ENCODE measurements around the gene RETREG2.
A peak's percentile ranks its signal among the peaks of the same experiment; 100 is the strongest.

Gene RETREG2, protein sequence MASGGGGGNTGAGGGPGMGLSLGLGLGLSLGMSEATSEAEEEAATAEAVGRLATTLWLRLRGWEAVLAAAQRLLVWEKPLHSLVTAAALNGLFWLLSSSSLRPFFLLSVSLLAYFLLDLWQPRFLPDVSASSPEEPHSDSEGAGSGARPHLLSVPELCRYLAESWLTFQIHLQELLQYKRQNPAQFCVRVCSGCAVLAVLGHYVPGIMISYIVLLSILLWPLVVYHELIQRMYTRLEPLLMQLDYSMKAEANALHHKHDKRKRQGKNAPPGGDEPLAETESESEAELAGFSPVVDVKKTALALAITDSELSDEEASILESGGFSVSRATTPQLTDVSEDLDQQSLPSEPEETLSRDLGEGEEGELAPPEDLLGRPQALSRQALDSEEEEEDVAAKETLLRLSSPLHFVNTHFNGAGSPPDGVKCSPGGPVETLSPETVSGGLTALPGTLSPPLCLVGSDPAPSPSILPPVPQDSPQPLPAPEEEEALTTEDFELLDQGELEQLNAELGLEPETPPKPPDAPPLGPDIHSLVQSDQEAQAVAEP

DNA sequence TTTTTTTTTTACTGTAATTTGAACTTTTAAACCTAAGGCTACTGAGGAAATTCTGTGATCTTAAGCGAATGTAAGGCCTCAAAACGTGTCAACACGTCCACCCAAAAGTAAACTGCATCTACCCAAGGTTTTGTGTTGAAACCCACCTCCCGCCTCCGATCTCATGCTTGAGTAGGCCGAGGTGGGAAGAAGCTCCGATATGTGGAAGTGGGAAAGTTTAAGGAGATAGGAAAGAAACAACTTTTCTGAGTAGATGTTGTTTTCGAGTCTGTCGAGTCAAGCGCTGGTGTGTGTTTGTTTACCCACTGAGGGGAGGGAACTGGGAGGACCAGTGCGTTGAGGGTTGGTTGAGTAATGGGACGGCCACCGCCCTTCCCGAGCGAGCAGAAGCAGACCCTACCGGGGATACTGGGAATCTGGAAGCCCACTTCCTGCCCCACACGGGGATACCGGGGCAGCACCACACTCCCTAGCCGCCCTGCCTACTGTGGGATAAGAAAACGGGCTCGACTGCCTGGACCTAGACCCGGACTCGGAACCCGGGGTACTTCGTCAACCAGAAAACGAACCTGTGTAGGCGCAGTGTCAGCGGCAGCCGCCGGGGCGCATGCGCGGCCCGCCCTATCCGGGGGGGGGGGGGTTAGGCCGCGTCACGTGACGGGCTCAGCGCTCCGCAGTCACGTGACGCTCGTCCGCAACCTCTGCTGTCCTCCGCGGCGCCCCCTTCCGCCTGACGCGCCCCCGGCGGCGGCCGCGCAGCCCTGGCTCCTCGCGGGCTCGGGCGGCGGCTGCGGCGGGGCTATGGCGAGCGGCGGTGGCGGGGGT, at the start of gene RETREG2:
RETREG2 (plus strand) TSS at position 724 of the 825 bp plus-strand sequence; CDS start at position 802, 78 bp downstream.
- peak within 1 kb of the TSS; percentile 97 for H3K4me3 ChIP-seq (ENCODE audit: low read length)
- no peaks in the 10 kb centered on the region for H3K27me3 ChIP-seq (ENCODE audit: control insufficient read depth, insufficient read depth, low read length)
- H3K36me3 ChIP-seq (ENCODE audit: control insufficient read depth, insufficient read depth, low read length) = peaks cover 37% of the 10 kb centered on the region
- H3K27ac ChIP-seq (ENCODE audit: low read depth, low read length) = peak within 1 kb of the TSS; percentile 98
- H3K4me1 ChIP-seq (ENCODE audit: control insufficient read depth, insufficient read depth, low read length) = peaks cover 14% of the 10 kb centered on the region
- H3K9ac ChIP-seq (ENCODE audit: low read length) = peak within 1 kb of the TSS; percentile 91

DNA sequence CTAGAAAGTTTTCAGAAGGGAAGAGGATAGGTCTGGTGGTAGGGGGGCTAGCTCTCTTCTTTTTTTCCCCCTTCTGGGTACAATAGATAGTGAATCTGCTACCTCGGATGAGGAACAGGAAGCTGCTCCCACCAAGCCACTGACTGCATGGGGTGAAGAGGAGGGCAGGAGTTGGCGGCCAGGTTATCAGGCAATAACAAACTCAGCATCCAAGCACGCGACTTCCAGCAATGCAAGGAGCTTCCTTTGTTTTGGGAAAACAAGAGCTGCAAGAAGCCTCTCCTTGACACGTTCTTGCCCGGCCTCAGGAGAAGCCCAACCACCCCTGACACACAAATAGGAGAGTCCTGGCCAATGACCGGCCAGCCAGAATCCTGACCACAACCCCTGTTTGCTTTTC, 49.7 kb upstream of the RETREG2 start:
- Histone ChIP-seq H3K4me1 (ENCODE audit: control insufficient read depth, insufficient read depth, low read length) (no peaks in the 10 kb centered on the region), H3K4me3 (ENCODE audit: low read length) (no peak overlapping the region), H3K27ac (ENCODE audit: low read depth, low read length) (no peak overlapping the region), H3K9ac (ENCODE audit: low read length) (no peak overlapping the region), H3K36me3 (ENCODE audit: control insufficient read depth, insufficient read depth, low read length) (peaks cover 2% of the 10 kb centered on the region), H3K27me3 (ENCODE audit: control insufficient read depth, insufficient read depth, low read length) (no peaks in the 10 kb centered on the region)

DNA sequence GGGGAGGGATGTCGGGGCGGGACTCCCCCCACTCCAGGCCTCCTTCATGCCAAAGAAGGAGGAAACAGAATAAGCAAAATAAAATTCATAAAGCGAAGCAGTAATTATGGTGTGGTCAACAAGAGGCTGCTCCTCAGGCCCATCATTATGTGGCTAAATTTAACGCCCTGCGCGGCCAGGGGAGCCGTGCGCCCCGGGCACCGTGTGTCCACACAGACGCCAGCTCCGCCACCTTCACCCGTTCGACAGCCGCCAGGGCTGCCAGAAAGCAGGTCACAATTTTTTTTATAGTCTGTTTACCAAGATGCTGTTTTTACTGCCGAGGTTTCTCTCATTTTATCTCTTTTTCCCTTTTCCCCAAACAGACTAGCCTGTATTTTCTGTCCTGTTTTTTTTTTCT, 48.5 kb upstream of the RETREG2 start:
- no peaks in the 10 kb centered on the region for H3K4me1 ChIP-seq (ENCODE audit: control insufficient read depth, insufficient read depth, low read length)
- H3K4me3 ChIP-seq (ENCODE audit: low read length) = no peak overlapping the region
- no peak overlapping the region for H3K9ac ChIP-seq (ENCODE audit: low read length)
- no peaks in the 10 kb centered on the region for H3K27me3 ChIP-seq (ENCODE audit: control insufficient read depth, insufficient read depth, low read length)
- H3K27ac ChIP-seq (ENCODE audit: low read depth, low read length) = no peak overlapping the region
- H3K36me3 ChIP-seq (ENCODE audit: control insufficient read depth, insufficient read depth, low read length) = peaks cover 2% of the 10 kb centered on the region

DNA sequence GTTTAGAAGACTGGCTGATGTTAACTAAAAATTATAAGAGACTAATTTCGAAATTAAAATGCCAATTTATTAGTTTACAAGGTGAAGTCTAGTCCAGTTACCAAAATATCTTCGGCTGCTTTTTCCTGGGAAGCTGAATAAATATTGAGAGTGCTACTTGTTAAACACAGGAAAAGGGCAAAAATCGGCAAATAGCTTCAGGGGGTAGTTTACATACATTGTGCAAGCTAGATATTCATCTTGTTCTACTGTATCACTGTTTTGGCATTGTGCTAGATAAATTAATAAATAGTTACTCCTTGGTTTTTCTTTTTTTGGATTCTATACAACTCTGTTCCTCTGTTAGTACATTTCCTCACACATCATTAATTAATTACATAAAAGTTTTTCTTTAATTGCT, 46.7 kb upstream of the RETREG2 start:
- no peaks in the 10 kb centered on the region for H3K27me3 ChIP-seq (ENCODE audit: control insufficient read depth, insufficient read depth, low read length)
- H3K36me3 ChIP-seq (ENCODE audit: control insufficient read depth, insufficient read depth, low read length) = peaks cover 2% of the 10 kb centered on the region
- no peaks in the 10 kb centered on the region for H3K4me1 ChIP-seq (ENCODE audit: control insufficient read depth, insufficient read depth, low read length)
- H3K27ac ChIP-seq (ENCODE audit: low read depth, low read length) = no peak overlapping the region
- no peak overlapping the region for H3K4me3 ChIP-seq (ENCODE audit: low read length)
- H3K9ac ChIP-seq (ENCODE audit: low read length) = no peak overlapping the region

DNA sequence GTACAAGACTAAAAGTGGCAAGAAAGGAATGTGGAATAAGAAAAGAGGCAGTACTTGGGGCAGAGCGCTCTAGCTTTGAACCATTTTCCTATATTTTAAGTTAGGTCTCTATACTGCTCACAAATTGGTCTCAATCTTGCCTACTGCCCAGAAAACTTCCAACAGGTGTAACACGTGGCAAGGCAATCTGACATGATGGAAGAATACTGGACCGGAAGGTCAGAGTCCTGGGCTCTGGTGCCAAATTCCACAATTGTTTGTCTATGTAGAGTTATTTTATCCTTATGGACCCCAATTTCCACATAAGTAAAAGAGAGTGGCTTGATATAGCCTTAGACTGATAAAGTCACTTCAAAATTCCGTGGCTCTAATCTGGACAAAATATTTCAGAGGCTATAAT, 46.3 kb upstream of the RETREG2 start:
- no peak overlapping the region for H3K9ac ChIP-seq (ENCODE audit: low read length)
- H3K36me3 ChIP-seq (ENCODE audit: control insufficient read depth, insufficient read depth, low read length) = peaks cover 2% of the 10 kb centered on the region
- H3K27me3 ChIP-seq (ENCODE audit: control insufficient read depth, insufficient read depth, low read length) = no peaks in the 10 kb centered on the region
- H3K27ac ChIP-seq (ENCODE audit: low read depth, low read length) = no peak overlapping the region
- H3K4me3 ChIP-seq (ENCODE audit: low read length) = no peak overlapping the region
- H3K4me1 ChIP-seq (ENCODE audit: control insufficient read depth, insufficient read depth, low read length) = no peaks in the 10 kb centered on the region

DNA sequence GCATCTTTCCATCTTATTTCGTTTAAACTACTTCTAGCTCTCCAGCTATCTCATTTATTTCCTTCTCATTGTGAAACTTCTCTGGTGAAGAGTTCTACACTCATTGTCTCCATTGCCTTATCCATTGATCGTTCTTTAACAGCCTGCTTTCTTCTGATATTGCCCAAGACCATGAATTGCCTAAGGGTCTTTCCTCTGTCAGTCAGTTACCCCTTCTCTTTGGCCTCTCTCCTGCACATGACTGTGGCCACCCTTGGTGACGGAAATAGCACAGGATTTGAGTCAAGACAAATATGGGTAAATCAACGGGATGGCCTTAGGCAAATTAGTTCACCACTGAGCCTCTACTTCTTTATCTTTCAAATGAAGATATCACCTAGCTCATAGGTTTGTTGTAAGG, 44.1 kb upstream of the RETREG2 start:
- Histone ChIP-seq H3K9ac (ENCODE audit: low read length) (no peak overlapping the region), H3K4me1 (ENCODE audit: control insufficient read depth, insufficient read depth, low read length) (no peaks in the 10 kb centered on the region), H3K36me3 (ENCODE audit: control insufficient read depth, insufficient read depth, low read length) (peaks cover 2% of the 10 kb centered on the region), H3K4me3 (ENCODE audit: low read length) (no peak overlapping the region), H3K27ac (ENCODE audit: low read depth, low read length) (no peak overlapping the region), H3K27me3 (ENCODE audit: control insufficient read depth, insufficient read depth, low read length) (no peaks in the 10 kb centered on the region)

DNA sequence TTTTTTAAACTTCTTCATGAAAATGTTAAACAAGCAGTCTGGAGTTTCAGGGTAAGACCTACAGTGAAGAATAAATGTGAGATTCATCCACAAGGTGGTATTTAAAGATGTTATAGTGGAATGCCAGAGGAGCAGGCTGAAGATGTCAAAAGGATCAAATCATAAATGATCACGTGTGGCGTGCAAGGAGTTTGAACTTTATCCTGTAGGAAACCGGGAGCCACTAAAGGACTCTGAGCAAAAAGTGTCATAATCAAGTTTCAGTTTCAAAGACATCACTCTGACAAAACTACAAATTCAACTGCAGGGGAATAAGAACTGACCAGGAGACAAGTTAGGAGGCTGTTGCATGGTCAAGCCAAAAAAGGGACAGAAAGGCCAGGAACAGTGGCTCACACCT, 37.4 kb upstream of the RETREG2 start:
- H3K27me3 ChIP-seq (ENCODE audit: control insufficient read depth, insufficient read depth, low read length) = no peaks in the 10 kb centered on the region
- no peak overlapping the region for H3K4me3 ChIP-seq (ENCODE audit: low read length)
- no peak overlapping the region for H3K27ac ChIP-seq (ENCODE audit: low read depth, low read length)
- peaks cover 9% of the 10 kb centered on the region for H3K36me3 ChIP-seq (ENCODE audit: control insufficient read depth, insufficient read depth, low read length)
- H3K9ac ChIP-seq (ENCODE audit: low read length) = no peak overlapping the region
- no peaks in the 10 kb centered on the region for H3K4me1 ChIP-seq (ENCODE audit: control insufficient read depth, insufficient read depth, low read length)

DNA sequence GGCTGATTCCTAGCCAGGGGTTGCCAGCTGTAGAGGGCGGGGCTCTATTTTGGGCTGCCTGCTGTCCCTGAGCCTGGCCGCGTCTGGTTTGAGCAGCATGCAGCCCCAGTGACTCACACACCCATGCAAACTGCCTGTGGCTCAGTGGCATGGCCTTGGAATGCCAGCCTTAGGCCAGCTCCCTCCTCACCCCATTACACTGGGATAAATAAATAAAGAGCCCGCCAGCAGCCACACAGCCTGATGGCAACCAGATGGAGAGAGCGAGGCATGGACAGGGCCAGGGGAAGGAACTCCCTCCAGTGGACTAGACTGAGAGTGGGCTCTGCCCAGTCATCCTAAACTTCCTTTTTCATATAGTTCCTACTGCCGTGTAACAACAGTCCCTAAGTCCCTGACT, 35.7 kb upstream of the RETREG2 start:
- Histone ChIP-seq H3K4me1 (ENCODE audit: control insufficient read depth, insufficient read depth, low read length) (no peaks in the 10 kb centered on the region), H3K4me3 (ENCODE audit: low read length) (no peak overlapping the region), H3K36me3 (ENCODE audit: control insufficient read depth, insufficient read depth, low read length) (peaks cover 15% of the 10 kb centered on the region), H3K27ac (ENCODE audit: low read depth, low read length) (no peak overlapping the region), H3K9ac (ENCODE audit: low read length) (no peak overlapping the region), H3K27me3 (ENCODE audit: control insufficient read depth, insufficient read depth, low read length) (no peaks in the 10 kb centered on the region)

DNA sequence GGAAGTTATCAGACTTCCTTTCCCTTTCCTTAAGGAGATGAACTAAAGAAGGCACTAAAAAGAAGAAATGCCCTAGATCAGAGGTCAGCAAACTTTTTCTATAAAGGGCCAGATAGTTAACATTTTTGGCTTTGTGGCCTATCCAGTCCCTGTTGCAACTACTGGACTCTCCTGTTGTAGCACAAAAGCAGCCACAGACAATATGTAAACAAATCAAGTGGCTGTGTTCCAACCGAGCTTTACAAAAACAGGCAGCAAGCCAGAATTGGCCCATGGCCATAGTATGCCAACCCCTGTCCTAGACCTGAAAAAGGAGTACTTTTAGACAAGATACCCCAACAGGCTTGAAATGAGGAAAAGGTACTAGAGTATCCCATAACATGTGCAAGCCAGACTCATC, 28.4 kb upstream of the RETREG2 start:
- H3K9ac ChIP-seq (ENCODE audit: low read length) = no peak overlapping the region
- H3K36me3 ChIP-seq (ENCODE audit: control insufficient read depth, insufficient read depth, low read length) = peaks cover 6% of the 10 kb centered on the region
- no peak overlapping the region for H3K4me3 ChIP-seq (ENCODE audit: low read length)
- H3K4me1 ChIP-seq (ENCODE audit: control insufficient read depth, insufficient read depth, low read length) = no peaks in the 10 kb centered on the region
- no peaks in the 10 kb centered on the region for H3K27me3 ChIP-seq (ENCODE audit: control insufficient read depth, insufficient read depth, low read length)
- H3K27ac ChIP-seq (ENCODE audit: low read depth, low read length) = no peak overlapping the region

DNA sequence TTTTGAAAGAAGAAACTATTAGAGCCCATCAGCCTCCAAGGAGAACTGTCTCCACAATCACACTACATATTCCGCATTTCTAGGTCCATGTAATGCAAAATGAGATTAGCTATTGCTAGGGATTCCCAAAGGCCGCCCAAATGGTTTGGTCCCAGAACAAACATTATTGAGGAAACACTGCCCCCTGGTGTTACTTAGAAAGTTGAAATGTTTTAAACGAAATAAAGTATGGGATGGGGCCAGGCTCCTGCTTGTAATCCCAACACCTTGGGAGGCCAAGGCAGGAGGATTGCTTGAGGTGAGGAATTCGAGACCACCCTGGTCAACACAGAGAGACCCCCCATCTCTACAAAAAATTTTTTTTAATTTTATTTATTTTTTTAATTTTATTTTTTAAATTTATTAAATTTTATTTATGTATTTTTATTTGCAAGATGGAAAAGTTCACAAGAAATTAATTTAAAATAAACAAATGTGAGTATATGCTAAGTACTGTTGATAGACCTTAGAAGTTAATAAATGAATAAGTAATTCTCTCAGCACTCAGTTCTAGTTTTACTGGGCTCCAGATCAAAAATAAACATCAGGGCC, 22.9 kb upstream of the RETREG2 start:
- Histone ChIP-seq H3K36me3 (ENCODE audit: control insufficient read depth, insufficient read depth, low read length) (no peaks in the 10 kb centered on the region), H3K9ac (ENCODE audit: low read length) (no peak overlapping the region), H3K27me3 (ENCODE audit: control insufficient read depth, insufficient read depth, low read length) (no peaks in the 10 kb centered on the region), H3K27ac (ENCODE audit: low read depth, low read length) (no peak overlapping the region), H3K4me1 (ENCODE audit: control insufficient read depth, insufficient read depth, low read length) (no peaks in the 10 kb centered on the region), H3K4me3 (ENCODE audit: low read length) (no peak overlapping the region)

DNA sequence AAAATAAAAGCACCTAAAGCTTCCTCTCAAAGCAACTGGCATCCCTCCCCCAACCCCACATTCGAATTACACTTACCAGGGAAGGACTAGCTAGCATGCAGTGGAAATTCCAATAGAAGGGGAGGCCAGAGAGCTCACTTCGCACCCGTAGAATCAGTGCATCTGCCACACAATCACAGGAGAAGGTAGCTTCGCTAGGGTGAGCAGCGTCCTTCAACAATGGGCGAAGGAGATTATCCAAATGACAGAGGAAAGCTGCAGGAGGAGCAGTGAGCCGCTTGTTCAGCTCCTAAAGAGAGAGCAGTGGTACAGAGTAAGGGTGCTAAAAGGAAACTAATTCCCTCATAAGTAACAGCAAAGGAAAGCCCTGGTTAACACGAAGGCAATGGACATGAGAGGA, 20.7 kb upstream of the RETREG2 start:
- Histone ChIP-seq H3K4me3 (ENCODE audit: low read length) (no peak overlapping the region), H3K36me3 (ENCODE audit: control insufficient read depth, insufficient read depth, low read length) (no peaks in the 10 kb centered on the region), H3K27ac (ENCODE audit: low read depth, low read length) (no peak overlapping the region)

DNA sequence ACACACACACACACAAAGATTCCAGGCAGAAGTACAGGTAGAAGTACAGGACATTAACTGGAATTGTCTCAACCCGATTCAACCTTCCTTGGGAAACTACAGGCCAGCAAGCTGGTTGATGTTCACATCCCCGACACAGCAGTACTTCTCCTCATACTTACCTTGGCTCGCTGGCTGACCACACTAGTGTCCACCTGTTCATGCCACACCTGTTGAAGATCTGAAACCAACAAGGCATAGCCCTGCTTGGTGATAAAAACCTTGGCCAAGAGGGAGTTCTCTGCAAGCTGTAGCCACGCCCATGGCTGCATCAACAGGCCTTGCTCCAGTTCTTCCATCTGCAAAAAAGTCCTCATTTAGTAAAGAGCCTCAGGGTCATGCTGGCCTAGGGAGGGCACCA, 20.1 kb upstream of the RETREG2 start:
- H3K27me3 ChIP-seq (ENCODE audit: control insufficient read depth, insufficient read depth, low read length) = no peaks in the 10 kb centered on the region
- H3K9ac ChIP-seq (ENCODE audit: low read length) = no peak overlapping the region
- no peaks in the 10 kb centered on the region for H3K36me3 ChIP-seq (ENCODE audit: control insufficient read depth, insufficient read depth, low read length)
- H3K4me3 ChIP-seq (ENCODE audit: low read length) = no peak overlapping the region
- H3K4me1 ChIP-seq (ENCODE audit: control insufficient read depth, insufficient read depth, low read length) = no peaks in the 10 kb centered on the region
- no peak overlapping the region for H3K27ac ChIP-seq (ENCODE audit: low read depth, low read length)

More for the DNA sequence above, 20.7 kb upstream of the RETREG2 start:
- no peaks in the 10 kb centered on the region for H3K4me1 ChIP-seq (ENCODE audit: control insufficient read depth, insufficient read depth, low read length)
- no peak overlapping the region for H3K9ac ChIP-seq (ENCODE audit: low read length)
- no peaks in the 10 kb centered on the region for H3K27me3 ChIP-seq (ENCODE audit: control insufficient read depth, insufficient read depth, low read length)
